ENCODE results near the gene DDRGK1. TPM values are rescaled to one million over a fixed set of nuclear protein-coding genes. Genes with fewer than 3 reads are reported as not detected.

The DDRGK1 gene
- total RNA-seq, 3 donors from 2014 or later, result 65.4 to 75.8 (median 68.9) TPM

GRCh38 chr20:3210346-3210745 lies 5.9 kb upstream of the DDRGK1 start:
- no peaks in the 10 kb centered on the region for H3K9me3 Mint-ChIP-seq
- H3K4me1 Mint-ChIP-seq (ENCODE audit: low read depth), result peaks cover 24% of the 10 kb centered on the region
- no peak for ATAC-seq
- H3K27me3 Mint-ChIP-seq (ENCODE audit: low read depth), result no peaks in the 10 kb centered on the region
- peak overlapping the region; percentile 100 for H3K4me3 Mint-ChIP-seq
- peaks cover 10% of the 10 kb centered on the region for H3K36me3 Mint-ChIP-seq (ENCODE audit: insufficient read depth)
- no peak for DNase-seq

DNA sequence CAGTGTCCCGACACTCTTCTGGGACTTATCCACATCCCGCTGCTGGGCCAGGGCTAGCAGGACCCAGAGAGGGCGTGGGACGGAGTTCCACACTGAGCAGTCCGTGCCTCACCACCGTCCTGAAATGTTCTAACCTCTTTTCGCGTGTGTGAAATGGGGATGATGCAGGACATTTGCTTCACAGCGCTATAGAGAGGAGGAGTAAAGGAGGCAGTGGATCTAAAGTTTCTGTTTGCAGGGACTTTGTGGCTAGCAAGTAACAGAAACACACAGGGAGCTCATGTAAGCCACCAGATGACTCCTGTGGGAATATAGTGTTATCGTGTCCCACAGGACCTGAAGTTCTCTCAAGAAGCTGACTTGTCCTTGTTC lies 5.5 kb upstream of the DDRGK1 start:
- Mint-ChIP-seq H3K4me1 (ENCODE audit: low read depth) (peaks cover 24% of the 10 kb centered on the region), H3K36me3 (ENCODE audit: insufficient read depth) (peaks cover 10% of the 10 kb centered on the region), H3K9me3 (no peaks in the 10 kb centered on the region), H3K4me3 (peak overlapping the region; percentile 100), H3K27me3 (ENCODE audit: low read depth) (no peaks in the 10 kb centered on the region)
- DNase-seq, result no peak
- peak; percentile 24 to 51 for ATAC-seq

DNA sequence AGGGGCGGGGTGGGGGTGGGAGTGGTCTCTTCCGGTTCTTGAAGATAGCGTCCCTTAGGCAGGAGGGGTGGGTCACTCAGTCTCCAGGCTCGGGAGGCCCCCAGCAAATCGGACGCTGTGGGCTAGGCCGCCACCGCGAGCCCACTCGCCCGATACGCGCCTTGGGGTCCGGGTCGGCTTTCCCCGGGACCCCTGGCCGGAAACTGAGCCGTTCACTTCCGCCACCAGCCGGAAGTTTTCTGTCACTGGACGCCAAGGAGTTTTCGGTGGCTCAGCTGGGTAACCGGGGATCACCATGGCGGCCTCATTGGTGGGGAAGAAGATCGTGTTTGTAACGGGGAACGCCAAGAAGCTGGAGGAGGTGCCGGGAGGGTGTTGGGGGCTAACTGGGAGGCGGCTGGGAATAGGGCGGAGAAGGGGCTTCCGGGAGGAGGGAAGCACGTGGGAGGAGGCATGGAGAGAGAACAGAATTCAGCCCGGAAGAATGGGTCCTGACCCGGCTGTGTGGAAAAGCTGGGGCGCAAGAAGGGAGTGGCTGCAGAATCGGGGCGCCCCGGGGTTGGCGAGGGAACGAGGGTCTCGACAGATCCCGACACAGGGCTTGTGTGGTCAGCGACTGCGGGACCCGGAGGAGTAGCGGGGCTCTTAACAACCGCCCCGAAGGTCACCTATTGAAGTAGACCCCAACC lies 4.9 kb upstream of the DDRGK1 start, which contains the start of gene ITPA:
TSS of gene ITPA (plus strand) at position 242 of the 689 bp plus-strand sequence. CDS start at position 296, 54 bp downstream.
- Mint-ChIP-seq H3K4me1 (ENCODE audit: low read depth) (peaks cover 25% of the 10 kb centered on the region), H3K4me3 (peak within 1 kb of the TSS; percentile 100), H3K36me3 (ENCODE audit: insufficient read depth) (peaks cover 10% of the 10 kb centered on the region), H3K9me3 (no peaks in the 10 kb centered on the region), H3K27me3 (ENCODE audit: low read depth) (no peaks in the 10 kb centered on the region)
- peak; percentile 48 for DNase-seq
- peak; percentile 61 to 70 for ATAC-seq

GRCh38 chr20:3208786-3209256 lies 4.3 kb upstream of the DDRGK1 start:
- Mint-ChIP-seq H3K36me3 (ENCODE audit: insufficient read depth) (peaks cover 10% of the 10 kb centered on the region), H3K9me3 (no peaks in the 10 kb centered on the region), H3K4me1 (ENCODE audit: low read depth) (peaks cover 25% of the 10 kb centered on the region), H3K4me3 (peak overlapping the region; percentile 100), H3K27me3 (ENCODE audit: low read depth) (no peaks in the 10 kb centered on the region)
- DNase-seq (no peak), ATAC-seq (peak in 1 of 2 donors; percentile 8)

- H3K27me3 Mint-ChIP-seq (ENCODE audit: low read depth), result no peaks in the 10 kb centered on the region
- H3K36me3 Mint-ChIP-seq (ENCODE audit: insufficient read depth), result peaks cover 13% of the 10 kb centered on the region
- H3K4me1 Mint-ChIP-seq (ENCODE audit: low read depth), result peaks cover 10% of the 10 kb centered on the region
- ATAC-seq, result peak; percentile 39 to 47
- peak overlapping the region; percentile 93 for H3K4me3 Mint-ChIP-seq
- DNase-seq, result peak; percentile 14
- no peaks in the 10 kb centered on the region for H3K9me3 Mint-ChIP-seq
These were observed 963 bp downstream of the DDRGK1 start for GRCh38 chr20:3203315-3204123.

GRCh38 chr20:3202965-3203314 lies 1.5 kb downstream of the DDRGK1 start:
- peaks cover 9% of the 10 kb centered on the region for H3K4me1 Mint-ChIP-seq (ENCODE audit: low read depth)
- H3K36me3 Mint-ChIP-seq (ENCODE audit: insufficient read depth), result peaks cover 13% of the 10 kb centered on the region
- no peak for ATAC-seq
- DNase-seq, result no peak
- peak overlapping the region; percentile 93 for H3K4me3 Mint-ChIP-seq
- H3K27me3 Mint-ChIP-seq (ENCODE audit: low read depth), result no peaks in the 10 kb centered on the region
- H3K9me3 Mint-ChIP-seq, result no peaks in the 10 kb centered on the region

GRCh38 chr20:3199976-3200755 lies 4.3 kb downstream of the DDRGK1 start:
- DNase-seq, result no peak
- H3K4me3 Mint-ChIP-seq, result no peak overlapping the region
- H3K9me3 Mint-ChIP-seq, result no peaks in the 10 kb centered on the region
- peaks cover 16% of the 10 kb centered on the region for H3K4me1 Mint-ChIP-seq (ENCODE audit: low read depth)
- no peaks in the 10 kb centered on the region for H3K27me3 Mint-ChIP-seq (ENCODE audit: low read depth)
- no peak for ATAC-seq
- H3K36me3 Mint-ChIP-seq (ENCODE audit: insufficient read depth), result peaks cover 26% of the 10 kb centered on the region

- H3K36me3 Mint-ChIP-seq (ENCODE audit: insufficient read depth), result peaks cover 27% of the 10 kb centered on the region
- DNase-seq (no peak), ATAC-seq (no peak)
- H3K9me3 Mint-ChIP-seq, result no peaks in the 10 kb centered on the region
- peaks cover 14% of the 10 kb centered on the region for H3K4me1 Mint-ChIP-seq (ENCODE audit: low read depth)
- no peak overlapping the region for H3K4me3 Mint-ChIP-seq
- no peaks in the 10 kb centered on the region for H3K27me3 Mint-ChIP-seq (ENCODE audit: low read depth)
These were observed 5.3 kb downstream of the DDRGK1 start for GRCh38 chr20:3199206-3199605.

- no peak for ATAC-seq
- Mint-ChIP-seq H3K36me3 (ENCODE audit: insufficient read depth) (peaks cover 37% of the 10 kb centered on the region), H3K4me3 (no peak overlapping the region), H3K9me3 (no peaks in the 10 kb centered on the region), H3K4me1 (ENCODE audit: low read depth) (peaks cover 9% of the 10 kb centered on the region), H3K27me3 (ENCODE audit: low read depth) (no peaks in the 10 kb centered on the region)
- no peak for DNase-seq
These were observed 8.8 kb downstream of the DDRGK1 start for GRCh38 chr20:3195590-3196237.

GRCh38 chr20:3194617-3195280 lies 9.7 kb downstream of the DDRGK1 start:
- peaks cover 34% of the 10 kb centered on the region for H3K36me3 Mint-ChIP-seq (ENCODE audit: insufficient read depth)
- no peak for DNase-seq
- no peak overlapping the region for H3K4me3 Mint-ChIP-seq
- peaks cover 9% of the 10 kb centered on the region for H3K4me1 Mint-ChIP-seq (ENCODE audit: low read depth)
- no peak for ATAC-seq
- no peaks in the 10 kb centered on the region for H3K9me3 Mint-ChIP-seq
- H3K27me3 Mint-ChIP-seq (ENCODE audit: low read depth), result no peaks in the 10 kb centered on the region

- Mint-ChIP-seq H3K4me3 (no peak overlapping the region), H3K36me3 (ENCODE audit: insufficient read depth) (peaks cover 32% of the 10 kb centered on the region), H3K27me3 (ENCODE audit: low read depth) (no peaks in the 10 kb centered on the region), H3K9me3 (no peaks in the 10 kb centered on the region), H3K4me1 (ENCODE audit: low read depth) (peaks cover 7% of the 10 kb centered on the region)
- peak; percentile 67 to 74 for ATAC-seq
- DNase-seq, result no peak
These were observed 10.5 kb downstream of the DDRGK1 start for GRCh38 chr20:3193806-3194616.

DNA sequence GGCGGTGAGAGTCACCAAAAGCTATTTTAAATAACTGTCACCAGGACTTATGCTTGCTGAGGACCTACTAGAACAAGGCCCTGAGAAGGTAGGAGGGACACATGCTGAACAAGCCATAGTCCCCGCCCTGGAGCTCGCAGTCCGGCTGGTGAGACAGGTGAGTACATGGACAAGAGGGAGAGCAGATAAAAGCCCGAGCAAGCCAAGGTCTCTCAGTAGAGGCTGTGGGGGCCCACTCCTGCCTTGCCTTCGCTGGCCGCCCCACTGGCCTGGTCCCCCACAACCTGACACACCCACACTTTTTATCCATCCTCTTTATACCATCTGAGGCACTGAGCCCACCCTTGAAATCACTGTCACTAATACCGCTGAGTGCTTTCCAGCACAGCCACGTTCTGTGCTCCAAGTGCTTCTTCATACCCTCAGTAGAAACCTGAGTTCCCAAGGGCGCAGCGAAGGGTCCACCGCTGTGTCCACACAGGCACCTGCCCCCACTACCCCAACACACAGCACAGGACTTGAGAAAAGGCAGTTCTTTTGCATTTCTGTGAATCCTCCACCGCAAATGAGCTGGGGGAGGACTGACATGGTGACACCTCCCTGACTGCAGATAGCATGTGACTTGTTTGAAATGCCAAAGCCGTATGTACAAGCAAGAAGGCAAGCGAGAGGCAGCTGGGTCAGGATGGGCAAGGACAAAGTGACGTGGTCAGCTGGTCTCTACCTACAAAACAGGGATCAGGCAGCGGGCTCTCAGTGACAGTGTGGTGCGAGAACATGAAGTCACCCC lies 12.1 kb downstream of the DDRGK1 start:
- Mint-ChIP-seq H3K4me3 (no peak overlapping the region), H3K4me1 (ENCODE audit: low read depth) (peaks cover 7% of the 10 kb centered on the region), H3K27me3 (ENCODE audit: low read depth) (no peaks in the 10 kb centered on the region), H3K9me3 (no peaks in the 10 kb centered on the region), H3K36me3 (ENCODE audit: insufficient read depth) (peaks cover 31% of the 10 kb centered on the region)
- no peak for ATAC-seq
- DNase-seq, result no peak
